Umbilical cord (tissue), 2 donors: Measurements from ENCODE around the gene THSD7B. TPM values are rescaled to one million over a fixed set of nuclear protein-coding genes. Genes with fewer than 3 reads are reported as not detected.
A peak's percentile ranks its signal among the peaks of the same experiment; 100 is the strongest.

Source experiments
- DNase-seq: peaks from one replicate; pipeline ENCODE4 v3.0.0-alpha.2; 2015; ENCODE audit warnings: low spot score
- total RNA-seq: library from RNA; depleted of rRNA; stranded (reverse); fragments of >200 nt; gene quantifications from one replicate; pipeline ENCODE4 v1.2.3, GENCODE V29; 2014; ENCODE audit warnings: low replicate concordance; ENCODE audit not compliant: insufficient read depth

The THSD7B gene
- total RNA-seq, 1 donor from 2014 or later = 2.2 TPM

GRCh38 chr2:137379186-137379585 is 613.8 kb downstream of the THSD7B start:
- no peak for DNase-seq

- DNase-seq = no peak
Observed at GRCh38 chr2:137380610-137381009, 615.3 kb downstream of the THSD7B start.

GRCh38 chr2:137381731-137382130 is 616.4 kb downstream of the THSD7B start:
- no peak for DNase-seq

GRCh38 chr2:137383391-137383790 is 618.0 kb downstream of the THSD7B start:
- DNase-seq = no peak

GRCh38 chr2:137387044-137387443 is 621.7 kb downstream of the THSD7B start:
- DNase-seq = no peak

- no peak for DNase-seq
Observed at GRCh38 chr2:137405496-137405895, 640.2 kb downstream of the THSD7B start.

- peak; percentile 47 for DNase-seq
Observed at GRCh38 chr2:137411585-137411984, 646.2 kb downstream of the THSD7B start.

- DNase-seq = no peak
Observed at GRCh38 chr2:137420744-137421143, 655.4 kb downstream of the THSD7B start.

GRCh38 chr2:137435162-137435561 is 669.8 kb downstream of the THSD7B start:
- peak; percentile 4 for DNase-seq

GRCh38 chr2:137437386-137437785 is 672.0 kb downstream of the THSD7B start:
- no peak for DNase-seq

GRCh38 chr2:137444970-137445369 is 679.6 kb downstream of the THSD7B start:
- DNase-seq = no peak

- DNase-seq = no peak
Observed at GRCh38 chr2:137449454-137449853, 684.1 kb downstream of the THSD7B start.

- DNase-seq = no peak
Observed at GRCh38 chr2:137454886-137455285, 689.5 kb downstream of the THSD7B start.

- DNase-seq = peak; percentile 50
Observed at GRCh38 chr2:137467246-137467862, 702.0 kb downstream of the THSD7B start.

- no peak for DNase-seq
Observed at GRCh38 chr2:137493261-137493660, 727.9 kb downstream of the THSD7B start.

GRCh38 chr2:137500599-137500998 is 735.3 kb downstream of the THSD7B start:
- no peak for DNase-seq

GRCh38 chr2:137507237-137507636 is 741.9 kb downstream of the THSD7B start:
- DNase-seq = no peak

- DNase-seq = no peak
Observed at GRCh38 chr2:137508739-137509384, 743.5 kb downstream of the THSD7B start.

- DNase-seq = no peak
Observed at GRCh38 chr2:137511526-137511925, 746.2 kb downstream of the THSD7B start.

- no peak for DNase-seq
Observed at GRCh38 chr2:137521653-137522619, 756.6 kb downstream of the THSD7B start.

GRCh38 chr2:137522620-137523011 is 757.3 kb downstream of the THSD7B start:
- DNase-seq = no peak

- DNase-seq = no peak
Observed at GRCh38 chr2:137523931-137524330, 758.6 kb downstream of the THSD7B start.
